Tibial nerve (tissue), 4 donors: ENCODE measurements around the gene CTTNBP2. TPM values are rescaled to one million over a fixed set of nuclear protein-coding genes. Genes with fewer than 3 reads are reported as not detected.

ENCODE experiments used
- DNase-seq, 2 donors: peaks; one replicate each; pipeline ENCODE4 v3.0.0-alpha.2; 2019; ENCODE audit warnings: low spot score in 2 of 2
- H3K27ac ChIP-seq, 4 donors: fragments of 200-600 bp; sonication (generic) in 3 of 4; one replicate each; pipeline ENCODE4 v1.5.1; 2017 to 2019; ENCODE audit warnings: mild to moderate bottlenecking in 1 of 4
- H3K27me3 ChIP-seq, 2 donors: fragments of 200-600 bp; sonication (generic) in 1 of 2; one replicate each; pipeline versions ENCODE4 v1.5.1 to v1.6.0; 2017 to 2019
- H3K36me3 ChIP-seq, 3 donors: fragments of 200-600 bp; sonication (generic); one replicate each; pipeline ENCODE4 v1.5.1; 2018 to 2019
- H3K4me1 ChIP-seq, 4 donors: fragments of 200-600 bp; sonication (generic) in 3 of 4; one replicate each; pipeline ENCODE4 v1.5.1; 2017 to 2019
- H3K4me3 ChIP-seq, 4 donors: fragments of 200-600 bp; sonication (generic) in 3 of 4; one replicate each; pipeline ENCODE4 v1.5.1; 2017 to 2019; ENCODE audit warnings: mild to moderate bottlenecking in 1 of 4, moderate library complexity in 1 of 4
- H3K9me3 ChIP-seq, 4 donors: fragments of 200-600 bp; sonication (generic) in 3 of 4; one replicate each; pipeline ENCODE4 v1.5.1; 2017 to 2019
- CTCF ChIP-seq, 5 experiments: fragments of 200-600 bp in 3 of 5; fragments of 450-650 bp in 2 of 5; sonication (generic) in 3 of 5; IDR thresholded peaks; one replicate each; pipeline ENCODE4 v1.5.1; 2016 to 2019; ENCODE audit warnings: antibody characterized with exemption in 5 of 5, mild to moderate bottlenecking in 3 of 5, moderate library complexity in 2 of 5
- EP300 ChIP-seq, 2 donors: sonication (generic); formaldehyde crosslinking; IDR thresholded peaks; one replicate each; pipeline ENCODE4 v1.6.1; 2017; ENCODE audit warnings: antibody characterized with exemption in 2 of 2, mild to moderate bottlenecking in 1 of 2
- POLR2A ChIP-seq, 2 donors: fragments of 450-650 bp; IDR thresholded peaks; one replicate each; pipeline ENCODE4 v1.6.1; 2017; ENCODE audit warnings: antibody characterized with exemption in 2 of 2, mild to moderate bottlenecking in 2 of 2, moderate library complexity in 2 of 2
- WGBS, 2 donors: methylation state at CpG; one replicate each; pipeline ENCODE4 v1.1.5; 2018; 5-methylcytosine and 5-hydroxymethylcytosine counted together
- total RNA-seq, 4 donors: library from RNA; depleted of rRNA; stranded (reverse); fragments of >200 nt; gene quantifications; one replicate each; pipeline ENCODE4 v1.1.0, GENCODE V29; 2016

CTTNBP2 gene
- total RNA-seq, 4 donors from 2014 or later: 12.9 to 19.3 (median 17.1) TPM

GRCh38 chr7:117839507-117839906, 33.7 kb downstream of the CTTNBP2 start:
- peaks cover 0 to 7% (median 0%) of the 10 kb centered on the region in 4 donors for H3K4me1 ChIP-seq
- no peaks in the 10 kb centered on the region for H3K27me3 ChIP-seq
- no peaks in the 10 kb centered on the region for H3K9me3 ChIP-seq
- TF ChIP-seq POLR2A (IDR thresholded peaks at IDR 0.05) (no peak), EP300 (IDR thresholded peaks at IDR 0.05) (no peak), CTCF (IDR thresholded peaks at IDR 0.05) (no peak)
- no peak for DNase-seq
- H3K27ac ChIP-seq: no peak overlapping the region
- peaks cover 0 to 13% (median 0%) of the 10 kb centered on the region in 3 donors for H3K36me3 ChIP-seq
- no peak overlapping the region for H3K4me3 ChIP-seq

DNA sequence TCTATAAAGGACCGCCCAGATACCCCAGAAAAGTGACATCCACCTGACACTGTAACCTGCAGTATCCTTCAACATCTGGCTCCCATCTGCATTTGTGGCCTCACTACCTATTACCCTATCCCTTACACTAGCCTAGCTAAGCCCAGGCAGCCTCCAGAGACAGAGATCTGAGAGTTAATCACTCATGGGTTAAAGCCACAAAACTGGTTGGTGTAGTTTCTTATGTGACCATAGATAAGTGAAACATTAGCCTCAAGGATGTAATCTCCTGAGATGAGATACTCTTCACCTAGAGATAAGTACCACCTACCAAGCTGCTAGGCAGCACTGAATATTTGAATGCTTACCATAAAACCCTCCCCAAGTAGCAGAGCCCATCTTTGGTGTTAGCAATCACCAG, 35.4 kb downstream of the CTTNBP2 start:
- no peaks in the 10 kb centered on the region for H3K9me3 ChIP-seq
- H3K4me1 ChIP-seq: peaks cover 0 to 7% (median 0%) of the 10 kb centered on the region in 4 donors
- WGBS, 2 donors: 94 to 95% methylated on average over 1 of the region's 1 CpG
- H3K27me3 ChIP-seq: no peaks in the 10 kb centered on the region
- TF ChIP-seq POLR2A (IDR thresholded peaks at IDR 0.05) (no peak), EP300 (IDR thresholded peaks at IDR 0.05) (no peak)
- no peak overlapping the region for H3K4me3 ChIP-seq
- no peak overlapping the region for H3K27ac ChIP-seq
- no peak for DNase-seq
- no peaks in the 10 kb centered on the region for H3K36me3 ChIP-seq

DNA sequence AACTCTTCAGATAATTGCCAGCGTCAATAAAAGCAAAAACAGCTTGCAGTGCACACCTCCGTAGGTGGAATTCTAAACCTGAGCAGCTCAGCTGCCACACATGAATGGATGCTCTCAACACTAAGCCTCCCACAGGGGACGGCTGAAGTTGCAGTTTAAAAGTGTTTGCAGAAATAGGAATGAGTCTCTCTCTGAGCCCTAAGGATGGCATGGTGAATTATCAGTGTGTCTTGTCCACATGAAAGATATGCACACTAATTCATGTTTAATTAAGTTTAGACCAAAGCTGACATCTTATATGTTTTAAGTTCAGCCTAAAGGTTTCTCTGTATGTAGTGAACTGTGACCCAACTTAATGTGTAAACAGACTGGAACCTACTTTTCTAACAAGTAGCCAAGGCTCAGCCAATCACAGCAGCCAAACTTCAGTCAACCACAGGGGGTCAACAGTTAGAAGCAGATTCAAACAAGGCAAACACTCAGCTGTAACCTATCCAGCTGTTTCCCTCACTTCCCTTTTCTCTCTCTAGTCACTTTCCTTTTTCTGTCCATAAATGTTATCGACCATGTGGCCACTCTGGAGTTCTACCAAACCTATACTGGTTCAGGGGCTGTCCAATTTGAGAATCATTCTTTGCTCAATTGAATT, 38.1 kb downstream of the CTTNBP2 start:
- WGBS, 2 donors: 55 to 67% methylated on average over 4 of the region's 4 CpGs
- H3K9me3 ChIP-seq: no peaks in the 10 kb centered on the region
- H3K27me3 ChIP-seq: no peaks in the 10 kb centered on the region
- H3K4me1 ChIP-seq: peaks cover 0 to 22% (median 3%) of the 10 kb centered on the region in 4 donors
- TF ChIP-seq POLR2A (IDR thresholded peaks at IDR 0.05) (no peak), CTCF (IDR thresholded peaks at IDR 0.05) (no peak), EP300 (IDR thresholded peaks at IDR 0.05) (no peak)
- DNase-seq: no peak
- H3K36me3 ChIP-seq: no peaks in the 10 kb centered on the region
- H3K4me3 ChIP-seq: no peak overlapping the region
- no peak overlapping the region for H3K27ac ChIP-seq

DNA sequence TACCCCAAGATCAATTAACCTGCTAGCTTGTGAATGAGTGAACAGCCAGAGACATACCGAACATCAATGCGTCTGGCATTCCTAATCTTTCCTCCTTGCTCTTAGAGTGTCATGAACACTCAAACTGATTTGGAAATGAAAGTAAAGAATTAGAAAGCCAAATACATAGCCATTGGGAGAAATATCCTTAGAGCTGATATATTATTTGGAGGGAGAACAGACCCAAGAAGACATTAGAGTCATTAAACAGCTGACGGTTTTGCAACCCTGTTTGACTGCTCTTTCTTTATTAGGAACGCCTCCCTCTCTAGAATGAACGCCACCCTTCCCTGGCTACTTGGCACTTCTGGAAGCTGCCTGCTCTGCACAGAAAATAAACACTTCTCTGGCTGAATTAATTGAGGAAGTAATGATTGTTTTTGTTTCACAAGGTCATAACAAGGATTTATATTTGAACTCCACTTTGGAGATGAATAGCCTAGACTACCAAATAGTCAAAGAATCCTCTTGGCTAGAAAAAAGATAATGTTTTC, 42.8 kb downstream of the CTTNBP2 start:
- no peaks in the 10 kb centered on the region for H3K36me3 ChIP-seq
- TF ChIP-seq POLR2A (IDR thresholded peaks at IDR 0.05): no peak
- no peak for TF ChIP-seq CTCF (IDR thresholded peaks at IDR 0.05)
- TF ChIP-seq EP300 (IDR thresholded peaks at IDR 0.05): peak in 1 of 2 donors; percentile 12
- peak overlapping the region in 2 of 4 donors; percentile 25 to 44 for H3K27ac ChIP-seq
- H3K27me3 ChIP-seq: no peaks in the 10 kb centered on the region
- peaks cover 0 to 53% (median 7%) of the 10 kb centered on the region in 4 donors for H3K4me1 ChIP-seq
- H3K4me3 ChIP-seq: no peak overlapping the region
- WGBS, 2 donors: 47 to 57% methylated on average over 5 of the region's 5 CpGs
- no peaks in the 10 kb centered on the region for H3K9me3 ChIP-seq
- DNase-seq: peak in 1 of 2 donors; percentile 48

GRCh38 chr7:117829450-117830117, 43.7 kb downstream of the CTTNBP2 start:
- no peak overlapping the region for H3K4me3 ChIP-seq
- 86 to 88% methylated on average over 1 of the region's 1 CpG for WGBS, 2 donors

More at GRCh38 chr7:117829450-117830117, 43.7 kb downstream of the CTTNBP2 start:
- Histone ChIP-seq H3K9me3 (no peaks in the 10 kb centered on the region), H3K27me3 (no peaks in the 10 kb centered on the region), H3K27ac (no peak overlapping the region), H3K4me1 (peaks cover 0 to 46% (median 7%) of the 10 kb centered on the region in 4 donors), H3K36me3 (no peaks in the 10 kb centered on the region)
- no peak for DNase-seq
- no peak for TF ChIP-seq EP300 (IDR thresholded peaks at IDR 0.05)
- TF ChIP-seq CTCF (IDR thresholded peaks at IDR 0.05): no peak
- no peak for TF ChIP-seq POLR2A (IDR thresholded peaks at IDR 0.05)
